Epithelial cell of proximal tubule (primary cell): Measurements from ENCODE around the gene GPR17. TPM values are rescaled to one million over a fixed set of nuclear protein-coding genes. Genes with fewer than 3 reads are reported as not detected.

Experiments
- DNase-seq: peaks from one replicate; pipeline ENCODE4 v3.0.0-alpha.2; 2011; ENCODE audit warnings: low read depth
- H3K4me3 ChIP-seq: 2 replicates; pipeline ENCODE4 v1.5.1; 2011; ENCODE audit warnings: low read depth, mild to moderate bottlenecking, low read length
- CTCF ChIP-seq: conservative IDR thresholded peaks from 2 replicates; pipeline ENCODE4 v1.5.1; 2012; ENCODE audit warnings: low read depth, mild to moderate bottlenecking, low read length
- total RNA-seq: library from RNA; depleted of rRNA; stranded (reverse); fragments of >200 nt; gene quantifications from 2 replicates; pipeline ENCODE4 v1.2.3, GENCODE V29; 2015

The GPR17 gene
- total RNA-seq, 1 donor from 2014 or later = not detected

DNA sequence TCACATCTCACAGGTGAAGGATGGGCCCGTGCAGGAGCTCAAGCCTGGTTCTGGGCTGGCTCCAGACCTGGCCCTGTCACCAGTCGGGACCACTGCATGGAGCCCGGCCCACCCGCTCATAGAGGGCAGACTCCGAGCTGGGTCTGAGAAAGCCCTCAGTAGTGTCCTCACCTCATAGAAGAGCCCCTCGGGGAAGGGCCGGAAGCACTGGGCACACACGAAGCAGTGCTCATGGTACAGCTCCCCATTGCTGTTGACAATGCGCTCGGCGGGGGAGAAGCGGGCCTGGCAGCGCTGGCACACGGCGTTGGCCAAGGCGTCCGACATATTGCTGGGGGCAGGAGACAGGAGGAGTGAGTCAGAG, 11.3 kb downstream of the GPR17 start:
- no peak overlapping the region for H3K4me3 ChIP-seq
- no peak for DNase-seq
- TF ChIP-seq CTCF = no peak

DNA sequence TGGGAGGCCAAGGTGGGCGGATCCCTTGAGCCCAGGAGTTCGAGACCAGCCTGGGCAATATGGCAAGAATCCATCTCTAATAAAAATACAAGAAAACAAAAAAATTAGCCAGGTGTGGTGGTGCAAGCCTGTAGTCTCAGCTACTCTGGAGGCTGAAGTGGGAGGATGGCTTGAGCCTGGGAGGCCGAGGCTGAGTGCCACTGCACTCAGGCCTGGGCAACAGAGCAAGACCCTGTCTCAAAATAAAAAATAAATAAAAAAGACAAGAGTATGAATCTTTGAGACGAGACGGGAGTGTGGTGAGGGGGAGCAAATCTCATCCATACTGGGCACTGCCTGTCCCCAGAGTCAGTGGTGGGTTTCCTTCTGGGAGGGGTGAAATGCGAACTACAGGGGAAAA, 12.2 kb downstream of the GPR17 start:
- no peak overlapping the region for H3K4me3 ChIP-seq
- TF ChIP-seq CTCF = no peak
- DNase-seq = no peak

- DNase-seq = no peak
- no peak for TF ChIP-seq CTCF
- no peak overlapping the region for H3K4me3 ChIP-seq
Observed at GRCh38 chr2:127658641-127659407, 12.9 kb downstream of the GPR17 start.

DNA sequence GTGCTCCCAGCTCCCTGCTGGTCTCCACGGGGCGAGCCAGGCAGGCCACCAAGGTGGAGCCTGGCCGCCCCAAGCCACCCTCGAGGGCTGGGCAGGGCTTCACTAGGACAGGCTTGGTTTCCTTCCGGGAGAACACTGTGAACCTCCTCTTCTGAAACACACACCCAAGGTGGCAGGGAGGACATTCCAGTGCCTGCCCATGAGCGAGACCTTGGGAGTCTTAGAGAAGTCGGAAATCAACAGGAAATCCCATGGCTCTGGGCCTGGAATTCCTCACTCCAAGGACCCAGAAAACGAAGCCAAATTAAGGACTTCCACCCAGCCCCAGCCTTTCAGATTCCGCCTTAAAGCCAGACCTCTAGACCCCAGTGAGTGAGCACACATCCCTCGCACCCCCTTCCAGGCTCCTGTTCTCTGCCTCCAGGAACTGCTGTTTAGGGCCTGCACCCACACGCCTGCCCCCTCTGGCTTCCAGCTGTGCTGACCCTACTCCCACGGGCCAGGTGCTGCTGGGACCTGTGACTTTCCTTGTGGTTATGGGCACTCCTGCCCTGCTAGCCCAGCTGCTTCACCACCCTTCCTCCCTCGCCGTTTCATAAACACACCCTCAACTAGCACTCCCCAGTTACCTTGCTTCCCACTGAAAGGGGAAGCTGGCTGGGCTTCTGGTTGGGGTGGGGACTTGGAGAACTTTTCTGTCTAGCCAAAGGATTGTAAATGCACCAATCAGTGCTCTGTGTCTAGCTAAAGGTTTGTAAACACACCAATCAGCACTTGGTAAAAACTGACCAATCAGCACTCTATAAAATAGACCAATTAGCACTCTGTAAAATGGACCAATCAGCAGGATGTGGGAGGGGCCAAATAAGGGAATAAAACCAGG, 13.7 kb downstream of the GPR17 start:
- no peak for DNase-seq
- TF ChIP-seq CTCF = no peak
- no peak overlapping the region for H3K4me3 ChIP-seq

DNA sequence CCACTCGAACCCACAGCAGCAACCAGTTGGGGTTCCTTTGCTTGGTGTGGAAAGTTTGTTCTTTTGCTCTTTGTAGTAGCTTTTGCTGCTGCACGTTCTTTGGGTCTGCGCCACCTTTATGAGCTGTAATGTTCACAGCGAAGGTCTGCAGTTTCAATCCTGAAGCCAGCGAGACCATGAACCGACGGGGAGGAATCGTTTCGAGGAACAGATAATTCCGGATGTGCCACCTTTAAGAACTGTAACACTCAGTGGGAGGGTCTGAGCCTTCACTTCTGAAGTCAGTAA, 14.3 kb downstream of the GPR17 start:
- DNase-seq = no peak
- H3K4me3 ChIP-seq = no peak overlapping the region
- TF ChIP-seq CTCF = no peak

- no peak for DNase-seq
- H3K4me3 ChIP-seq = no peak overlapping the region
Observed at GRCh38 chr2:127661072-127661649, 15.2 kb downstream of the GPR17 start.

More at GRCh38 chr2:127661072-127661649, 15.2 kb downstream of the GPR17 start:
- no peak for TF ChIP-seq CTCF
